Prostate gland (tissue), 2 donors: Measurements from ENCODE around the gene ANO3. TPM values are rescaled to one million over a fixed set of nuclear protein-coding genes. Genes with fewer than 3 reads are reported as not detected.

Source experiments
- DNase-seq: peaks from one replicate; pipeline ENCODE4 v3.0.0-alpha.2; 2019; ENCODE audit warnings: low spot score
- H3K27ac ChIP-seq, 2 donors: fragments of 200-600 bp; sonication (generic); 2 replicates each; pipeline ENCODE4 v1.5.1; 2017 to 2019
- H3K27me3 ChIP-seq: fragments of 200-600 bp; sonication (generic); replicated peaks from 2 replicates; pipeline ENCODE4 v1.5.1; 2019; ENCODE audit not compliant: insufficient read depth
- H3K36me3 ChIP-seq, 2 donors: fragments of 200-600 bp; sonication (generic); 1 replicate in 1 of 2; 2 replicates in 1 of 2; pipeline versions ENCODE4 v1.5.1 to v1.8.1; 2017 to 2019
- H3K4me1 ChIP-seq: fragments of 200-600 bp; sonication (generic); replicated peaks from 2 replicates; pipeline ENCODE4 v1.5.1; 2019
- H3K4me3 ChIP-seq, 2 donors: fragments of 200-600 bp; sonication (generic); 2 replicates each; pipeline ENCODE4 v1.5.1; 2017 to 2019
- H3K9me3 ChIP-seq: fragments of 200-600 bp; sonication (generic); 2 replicates; pipeline ENCODE4 v1.5.1; 2017
- CTCF ChIP-seq, 4 experiments: fragments of 200-600 bp in 2 of 4; fragments of 450-650 bp in 2 of 4; sonication (generic) in 2 of 4; IDR thresholded peaks; 1 replicate in 3 of 4; 2 replicates in 1 of 4; pipeline ENCODE4 v1.5.1; 2016 to 2019; ENCODE audit warnings: antibody characterized with exemption in 4 of 4, mild to moderate bottlenecking in 2 of 4, moderate library complexity in 2 of 4
- POLR2A ChIP-seq: fragments of 450-650 bp; IDR thresholded peaks from one replicate; pipeline ENCODE4 v1.6.1; 2016; ENCODE audit warnings: antibody characterized with exemption, mild to moderate bottlenecking
- POLR2AphosphoS5 ChIP-seq: sonication (generic); formaldehyde crosslinking; IDR thresholded peaks from one replicate; pipeline ENCODE4 v1.6.1; 2017; ENCODE audit warnings: antibody characterized with exemption
- WGBS: methylation state at CpG from one replicate; pipeline ENCODE4 v1.1.5; 2018; 5-methylcytosine and 5-hydroxymethylcytosine counted together
- intact Hi-C: fragments of 100-400 bp; cut with DNase I; formaldehyde crosslinking; loops from one replicate; pipeline ENCODE4 v1.14.2; 2022
- total RNA-seq, 2 donors: library from RNA; depleted of rRNA; stranded (reverse); fragments of >200 nt; gene quantifications; one replicate each; pipeline ENCODE4 v1.1.0, GENCODE V29; 2016

Gene ANO3
- total RNA-seq, 2 donors from 2014 or later: 0.68 TPM; not detected in 1

GRCh38 chr11:26578998-26579661 lies 247.2 kb downstream of the ANO3 start:
- intact Hi-C loops: no loop called here
- TF ChIP-seq CTCF (IDR thresholded peaks at IDR 0.05) (no peak), POLR2A (no peak), POLR2AphosphoS5 (no peak)
- WGBS: 21% methylated on average over 1 of the region's 1 CpG
- Histone ChIP-seq H3K9me3 (no peaks in the 10 kb centered on the region), H3K4me1 (no peaks in the 10 kb centered on the region), H3K27me3 (no peaks in the 10 kb centered on the region), H3K36me3 (no peaks in the 10 kb centered on the region), H3K4me3 (no peak overlapping the region), H3K27ac (no peak overlapping the region)
- no peak for DNase-seq

- H3K4me3 ChIP-seq: no peak overlapping the region
- H3K27ac ChIP-seq: no peak overlapping the region
- no peaks in the 10 kb centered on the region for H3K4me1 ChIP-seq
- no peaks in the 10 kb centered on the region for H3K9me3 ChIP-seq
- H3K36me3 ChIP-seq: no peaks in the 10 kb centered on the region
- no peaks in the 10 kb centered on the region for H3K27me3 ChIP-seq
- TF ChIP-seq CTCF (IDR thresholded peaks at IDR 0.05) (no peak), POLR2A (no peak), POLR2AphosphoS5 (no peak)
- intact Hi-C loops: no loop called here
- DNase-seq: no peak
- 73% methylated on average over 2 of the region's 2 CpGs for WGBS
Observed at GRCh38 chr11:26579683-26580082, 247.8 kb downstream of the ANO3 start.

GRCh38 chr11:26580929-26581328 lies 249.0 kb downstream of the ANO3 start:
- intact Hi-C loops: no loop called here
- TF ChIP-seq CTCF (IDR thresholded peaks at IDR 0.05): no peak
- TF ChIP-seq POLR2A: no peak
- TF ChIP-seq POLR2AphosphoS5: no peak
- Histone ChIP-seq H3K9me3 (no peaks in the 10 kb centered on the region), H3K27ac (no peak overlapping the region), H3K36me3 (no peaks in the 10 kb centered on the region), H3K4me1 (no peaks in the 10 kb centered on the region), H3K27me3 (no peaks in the 10 kb centered on the region), H3K4me3 (no peak overlapping the region)
- DNase-seq: no peak
- WGBS: 28% methylated on average over 3 of the region's 3 CpGs

GRCh38 chr11:26583550-26583949 lies 251.6 kb downstream of the ANO3 start:
- intact Hi-C loops: no loop called here
- TF ChIP-seq POLR2AphosphoS5: peak; percentile 64
- TF ChIP-seq CTCF (IDR thresholded peaks at IDR 0.05): no peak
- no peak for TF ChIP-seq POLR2A
- DNase-seq: peak; percentile 59

GRCh38 chr11:26584818-26585217 lies 252.9 kb downstream of the ANO3 start:
- H3K27ac ChIP-seq: no peak overlapping the region

More at GRCh38 chr11:26583550-26583949, 251.6 kb downstream of the ANO3 start:
- Histone ChIP-seq H3K4me3 (no peak overlapping the region), H3K27me3 (no peaks in the 10 kb centered on the region), H3K4me1 (no peaks in the 10 kb centered on the region), H3K36me3 (no peaks in the 10 kb centered on the region), H3K9me3 (no peaks in the 10 kb centered on the region), H3K27ac (no peak overlapping the region)
- WGBS: 65% methylated on average over 3 of the region's 3 CpGs

More at GRCh38 chr11:26584818-26585217, 252.9 kb downstream of the ANO3 start:
- no peak overlapping the region for H3K4me3 ChIP-seq
- H3K4me1 ChIP-seq: no peaks in the 10 kb centered on the region
- no peaks in the 10 kb centered on the region for H3K27me3 ChIP-seq
- intact Hi-C loops: no loop called here
- TF ChIP-seq CTCF (IDR thresholded peaks at IDR 0.05) (no peak), POLR2AphosphoS5 (no peak), POLR2A (no peak)
- H3K36me3 ChIP-seq: no peaks in the 10 kb centered on the region
- DNase-seq: no peak
- H3K9me3 ChIP-seq: no peaks in the 10 kb centered on the region
